Psoas muscle (tissue), 8 donors: ENCODE measurements around the gene STAT1. TPM values are rescaled to one million over a fixed set of nuclear protein-coding genes. Genes with fewer than 3 reads are reported as not detected.

Experiments used
- ATAC-seq, 4 donors: fragments of 200-7000 bp; cut with Tn5 transposase; one replicate each; pipeline ENCODE4 v1.9.1; 2020; ENCODE audit warnings: moderate library complexity in 3 of 4, mild to moderate bottlenecking in 2 of 4
- DNase-seq, 2 donors: peaks; one replicate each; pipeline ENCODE4 v3.0.0-alpha.2; 2020
- H3K27ac ChIP-seq: fragments of 200-600 bp; one replicate; pipeline ENCODE4 v1.8.0; 2022
- H3K27me3 ChIP-seq, 3 donors: fragments of 200-600 bp in 1 of 3; one replicate each; pipeline versions ENCODE4 v1.6.1 to v1.8.0; 2013 to 2022; ENCODE audit warnings: low read length in 2 of 3, mild to moderate bottlenecking in 2 of 3, moderate library complexity in 1 of 3; ENCODE audit not compliant: insufficient read depth in 3 of 3
- H3K36me3 ChIP-seq, 2 donors: fragments of 200-600 bp in 1 of 2; one replicate each; pipeline versions ENCODE4 v1.6.1 to v1.8.0; 2013 to 2022; ENCODE audit warnings: low read depth in 1 of 2, mild to moderate bottlenecking in 1 of 2, moderate library complexity in 1 of 2; ENCODE audit not compliant: insufficient read depth in 1 of 2
- H3K4me1 ChIP-seq: fragments of 200-600 bp; one replicate; pipeline ENCODE4 v1.8.0; 2022
- H3K4me3 ChIP-seq: fragments of 200-600 bp; one replicate; pipeline ENCODE4 v1.8.0; 2022; ENCODE audit warnings: mild to moderate bottlenecking
- H3K9me3 ChIP-seq: fragments of 200-600 bp; one replicate; pipeline ENCODE4 v1.8.0; 2022
- CTCF ChIP-seq: fragments of 200-600 bp; IDR thresholded peaks from one replicate; pipeline ENCODE4 v1.8.0; 2022; ENCODE audit warnings: antibody characterized with exemption
- WGBS, 3 donors: extraction: QIAGEN DNeasy Blood & Tissue Kit; methylation state at CpG; one replicate each; pipeline versions ENCODE4 v1.1.6 to v1.1.7; 2013; 5-methylcytosine and 5-hydroxymethylcytosine counted together
- intact Hi-C, 2 donors: fragments of 100-400 bp; cut with DNase I; formaldehyde crosslinking; loops; one replicate each; pipeline versions ENCODE4 v1.11.0 to v1.14.2; 2022
- polyA plus RNA-seq, 3 donors: library from polyadenylated mRNA; stranded (reverse); fragments of 200-250 nt; gene quantifications; one replicate each; pipeline ENCODE4 v1.2.3, GENCODE V29; 2013
- total RNA-seq, 4 donors: library from RNA; stranded (reverse); fragmentation: NEBNext Ultra II Directional in 2 of 4; extraction: Animal tissue kit (Norgen Biotek cat#: 25700) in 2 of 4; gene quantifications; one replicate each; pipeline versions ENCODE4 v1.2.1 to v1.2.4, GENCODE V29; 2021 to 2023
- donor health status: healthy with polysubstance abuse.
- donor health status: DM: no; HTN: no; CAD: no; lungs with moderate emphysema.
- donor health status: Bipolar disorder and iron deficiency.
- donor health status: healthy.
- donor health status: DM: yes; HTN: yes; CAD: no.
- donor health status: DM: no; HTN: no; CAD: no.
- donor health status: DM: no; HTN: no; CAD: no.
- donor health status: DM: yes; HTN: yes; CAD: no.

Gene STAT1
- total and polyA plus RNA-seq, 7 donors: 14.2 to 49.0 (median 33.2) TPM

- Histone ChIP-seq H3K4me1 (no peaks in the 10 kb centered on the region), H3K9me3 (no peaks in the 10 kb centered on the region), H3K27ac (no peak overlapping the region), H3K4me3 (no peak overlapping the region), H3K36me3 (peaks cover 42 to 96% of the 10 kb centered on the region in 2 donors), H3K27me3 (no peaks in the 10 kb centered on the region)
- DNase-seq (no peak), ATAC-seq (no peak)
- 89 to 100% (median 96%) methylated on average over 1 of the region's 1 CpG for WGBS, 3 donors
- intact Hi-C loops: loop anchor here in 1 of 2 donors (10.0 kb wide), 1 partner anchor 1508 kb away; no protein-coding TSS in a partner anchor
- no peak for TF ChIP-seq CTCF
Measured at GRCh38 chr2:190973262-190973661, 40.7 kb downstream of the STAT1 start.

- no peaks in the 10 kb centered on the region for H3K4me1 ChIP-seq
- intact Hi-C loops: loop anchor here in 1 of 2 donors (10.0 kb wide), 1 partner anchor 1508 kb away; no protein-coding TSS in a partner anchor
- H3K36me3 ChIP-seq: peaks cover 42 to 96% of the 10 kb centered on the region in 2 donors
- ATAC-seq (no peak), DNase-seq (no peak)
- no peaks in the 10 kb centered on the region for H3K27me3 ChIP-seq
- H3K9me3 ChIP-seq: no peaks in the 10 kb centered on the region
- TF ChIP-seq CTCF: no peak
- H3K4me3 ChIP-seq: no peak overlapping the region
- H3K27ac ChIP-seq: no peak overlapping the region
- 74 to 77% (median 75%) methylated on average over 3 of the region's 3 CpGs for WGBS, 3 donors
Measured at GRCh38 chr2:190972846-190973245, 41.1 kb downstream of the STAT1 start.

GRCh38 chr2:190972213-190972612 lies 41.8 kb downstream of the STAT1 start:
- H3K4me3 ChIP-seq: no peak overlapping the region
- WGBS, 3 donors: 78 to 83% (median 82%) methylated on average over 2 of the region's 2 CpGs
- intact Hi-C loops: loop anchor here in 1 of 2 donors (10.0 kb wide), 1 partner anchor 1507 kb away; no protein-coding TSS in a partner anchor
- H3K27me3 ChIP-seq: no peaks in the 10 kb centered on the region
- ATAC-seq: peak in 1 of 4 donors; percentile 25
- DNase-seq: no peak
- no peaks in the 10 kb centered on the region for H3K9me3 ChIP-seq
- no peaks in the 10 kb centered on the region for H3K4me1 ChIP-seq
- H3K36me3 ChIP-seq: peaks cover 42 to 98% of the 10 kb centered on the region in 2 donors
- no peak for TF ChIP-seq CTCF
- H3K27ac ChIP-seq: no peak overlapping the region

GRCh38 chr2:190970873-190971506 lies 43.0 kb downstream of the STAT1 start:
- peaks cover 36 to 95% of the 10 kb centered on the region in 2 donors for H3K36me3 ChIP-seq

More at GRCh38 chr2:190970873-190971506, 43.0 kb downstream of the STAT1 start:
- no peak overlapping the region for H3K4me3 ChIP-seq
- no peaks in the 10 kb centered on the region for H3K9me3 ChIP-seq
- intact Hi-C loops: loop anchor here in 1 of 2 donors (10.0 kb wide), 1 partner anchor 1506 kb away; no protein-coding TSS in a partner anchor
- H3K4me1 ChIP-seq: no peaks in the 10 kb centered on the region
- ATAC-seq: peak in 2 of 4 donors; percentile 21 to 28
- WGBS, 3 donors: 77 to 83% (median 78%) methylated on average over 5 of the region's 5 CpGs
- no peaks in the 10 kb centered on the region for H3K27me3 ChIP-seq
- TF ChIP-seq CTCF: no peak
- H3K27ac ChIP-seq: no peak overlapping the region
- DNase-seq: no peak
